BJ (cell line): ENCODE results near the gene TMEM198. TPM values are rescaled to one million over a fixed set of nuclear protein-coding genes. Genes with fewer than 3 reads are reported as not detected.

Experiments
- CTCF ChIA-PET: fragments of 350-600 bp; formaldehyde crosslinking; extraction: SDS; loops from one replicate; lab custom pipeline; 2021; ENCODE audit warnings: antibody characterized with exemption, inconsistent platforms; lab: Yijun Ruan, JAX
- POLR2A ChIA-PET: fragments of 300-600 bp; sonication (Branson Sonifier 250); formaldehyde crosslinking; extraction: SDS; loops from one replicate; lab custom pipeline; 2021; ENCODE audit warnings: antibody characterized with exemption; lab: Charles Lee
- DNase-seq: peaks from one replicate; pipeline ENCODE4 v3.0.0-alpha.2; 2011; ENCODE audit warnings: low read depth
- H3K27me3 ChIP-seq: 2 replicates; pipeline ENCODE4 v1.6.0; 2011; ENCODE audit warnings: low read length; ENCODE audit not compliant: control insufficient read depth, insufficient read depth
- H3K36me3 ChIP-seq: 2 replicates; pipeline ENCODE4 v1.5.1; 2011; ENCODE audit warnings: low read length; ENCODE audit not compliant: control insufficient read depth, insufficient read depth
- H3K4me3 ChIP-seq: 2 replicates; pipeline ENCODE4 v1.5.1; 2011; ENCODE audit warnings: low read depth, mild to moderate bottlenecking, control low read depth, low read length
- CTCF ChIP-seq: IDR thresholded peaks from 2 replicates; pipeline ENCODE4 v1.5.1; 2011; ENCODE audit warnings: low read depth, mild to moderate bottlenecking, control low read depth, inconsistent platforms, low read length, moderate library complexity; ENCODE audit not compliant: insufficient read depth
- polyA plus RNA-seq: library from polyadenylated mRNA; depleted of rRNA; stranded (reverse); fragments of >200 nt; gene quantifications from 2 replicates; pipeline ENCODE4 v1.2.3, GENCODE V29; 2011

Gene TMEM198
- polyA plus RNA-seq, 1 experiment = 4.0 TPM

GRCh38 chr2:219512524-219513216 is 31.2 kb upstream of the TMEM198 start:
- TF ChIP-seq CTCF = no peak
- POLR2A ChIA-PET = no interaction called here
- CTCF ChIA-PET = interaction anchor here (1.0 to 42.0 kb wide), 6 partner anchors 2 to 130 kb away, joined by 3 to 872 read pairs (median 5); partner anchors contain the start of genes ASIC4, CHPF, GMPPA and TMEM198
- Histone ChIP-seq H3K27me3 (peaks cover 30% of the 10 kb centered on the region), H3K36me3 (no peaks in the 10 kb centered on the region; the same call in 1 of the 2 replicates), H3K4me3 (no peak overlapping the region)
- DNase-seq = no peak

GRCh38 chr2:219513787-219514186 is 30.0 kb upstream of the TMEM198 start:
- CTCF ChIA-PET = interaction anchor here (1.0 to 42.0 kb wide), 5 partner anchors 3 to 129 kb away, joined by 3 to 872 read pairs (median 7); partner anchors contain the start of genes ASIC4, CHPF, GMPPA and TMEM198
- no peaks in the 10 kb centered on the region for H3K36me3 ChIP-seq
- TF ChIP-seq CTCF = no peak
- H3K27me3 ChIP-seq = peaks cover 30% of the 10 kb centered on the region
- POLR2A ChIA-PET = no interaction called here
- no peak overlapping the region for H3K4me3 ChIP-seq
- DNase-seq = no peak

GRCh38 chr2:219514196-219514761 is 29.5 kb upstream of the TMEM198 start, which contains the start of gene ASIC4:
Gene ASIC4 (plus strand): TSS chr2:219514482. CDS start chr2:219514725, 243 bp downstream.
- no peak for TF ChIP-seq CTCF
- ChIA-PET CTCF (interaction anchor here (2.7 to 42.0 kb wide), 3 partner anchors 3 to 113 kb away, joined by 7 to 872 read pairs (median 872); partner anchors contain the start of genes ASIC4, CHPF, GMPPA and TMEM198), POLR2A (no interaction called here)

GRCh38 chr2:219514836-219515235 is 29.0 kb upstream of the TMEM198 start:
- TF ChIP-seq CTCF = no peak
- POLR2A ChIA-PET = no interaction called here
- DNase-seq = no peak
- CTCF ChIA-PET = interaction anchor here (2.7 to 42.0 kb wide), 3 partner anchors 4 to 113 kb away, joined by 7 to 872 read pairs (median 872); partner anchors contain the start of genes ASIC4, CHPF, GMPPA and TMEM198
- Histone ChIP-seq H3K27me3 (peaks cover 30% of the 10 kb centered on the region), H3K4me3 (no peak overlapping the region), H3K36me3 (no peaks in the 10 kb centered on the region)

More at GRCh38 chr2:219514196-219514761, 29.5 kb upstream of the TMEM198 start, which contains the start of gene ASIC4:
- no peak for DNase-seq
- H3K4me3 ChIP-seq = no peak within 1 kb of the TSS
- no peaks in the 10 kb centered on the region for H3K36me3 ChIP-seq
- peaks cover 30% of the 10 kb centered on the region for H3K27me3 ChIP-seq

- Histone ChIP-seq H3K27me3 (peaks cover 28% of the 10 kb centered on the region), H3K36me3 (no peaks in the 10 kb centered on the region), H3K4me3 (no peak overlapping the region)
- POLR2A ChIA-PET = no interaction called here
- CTCF ChIA-PET = interaction anchor here (0.6 to 42.0 kb wide), 4 partner anchors 5 to 113 kb away, joined by 3 to 872 read pairs (median 438); partner anchors contain the start of genes ASIC4, CHPF, GMPPA and TMEM198
- TF ChIP-seq CTCF = no peak
- DNase-seq = no peak
These were observed 27.8 kb upstream of the TMEM198 start for GRCh38 chr2:219515874-219516629.
